HUES64 (cell line): Measurements from ENCODE around the gene LPCAT3.
A peak's percentile ranks its signal among the peaks of the same experiment; 100 is the strongest.
"Not testable (repeated sequence)": the region's sequence is repeated elsewhere in the genome, so short reads cannot be mapped to it uniquely, and the experiment has no call there.

Source experiments
- H3K27ac ChIP-seq: 2 replicates; pipeline ENCODE4 v1.7.0; 2013; ENCODE audit warnings: low read depth, low read length, inconsistent platforms
- H3K27me3 ChIP-seq: 2 replicates; pipeline ENCODE4 v1.6.1; 2013; ENCODE audit warnings: mild to moderate bottlenecking, low read length; ENCODE audit not compliant: insufficient read depth
- H3K36me3 ChIP-seq: 2 replicates; pipeline ENCODE4 v1.6.1; 2013; ENCODE audit warnings: mild to moderate bottlenecking, low read length; ENCODE audit not compliant: insufficient read depth
- H3K4me1 ChIP-seq: 2 replicates; pipeline ENCODE4 v1.6.1; 2013; ENCODE audit warnings: mild to moderate bottlenecking, low read length, moderate library complexity; ENCODE audit not compliant: insufficient read depth
- H3K4me3 ChIP-seq: 2 replicates; pipeline ENCODE4 v1.5.1; 2013; ENCODE audit warnings: mild to moderate bottlenecking, low read length, moderate library complexity
- H3K9ac ChIP-seq: 2 replicates; pipeline ENCODE4 v1.6.1; 2013; ENCODE audit warnings: mild to moderate bottlenecking, low read depth, low read length
- H3K9me3 ChIP-seq: 2 replicates; pipeline ENCODE4 v1.6.1; 2013; ENCODE audit warnings: low read depth, low read length; ENCODE audit not compliant: insufficient read depth
- WGBS: fragments of 150-250, 120-280 bp; methylation state at CpG from one replicate; pipeline ENCODE4 v1.1.7; 2013; ENCODE audit warnings: missing lambda C conversion rate; 5-methylcytosine and 5-hydroxymethylcytosine counted together

Gene LPCAT3

DNA sequence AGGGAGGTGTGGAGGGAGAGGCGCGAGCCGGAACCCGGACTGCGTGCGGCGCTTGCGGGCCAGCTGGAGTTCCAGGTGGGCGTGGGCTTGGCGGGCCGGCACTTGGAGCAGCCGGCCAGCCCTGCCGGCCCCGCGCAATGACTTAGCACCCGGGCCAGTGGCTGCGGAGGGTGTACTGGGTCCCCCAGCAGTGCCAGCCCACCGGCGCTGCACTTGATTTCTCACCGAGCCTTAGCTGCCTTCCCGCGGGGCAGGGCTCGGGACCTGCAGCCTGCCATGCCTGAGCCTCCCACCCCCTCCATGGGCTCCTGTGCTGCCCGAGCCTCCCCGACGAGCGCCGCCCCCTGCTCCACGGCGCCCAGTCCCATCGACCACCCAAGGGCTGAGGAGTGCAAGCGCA is 19.1 kb upstream of the LPCAT3 start:
- not testable (repeated sequence) for H3K27me3 ChIP-seq, H3K4me3 ChIP-seq, H3K9me3 ChIP-seq, H3K36me3 ChIP-seq, H3K9ac ChIP-seq, H3K4me1 ChIP-seq, H3K27ac ChIP-seq
- WGBS, result 97% methylated on average over 32 of the region's 32 CpGs

DNA sequence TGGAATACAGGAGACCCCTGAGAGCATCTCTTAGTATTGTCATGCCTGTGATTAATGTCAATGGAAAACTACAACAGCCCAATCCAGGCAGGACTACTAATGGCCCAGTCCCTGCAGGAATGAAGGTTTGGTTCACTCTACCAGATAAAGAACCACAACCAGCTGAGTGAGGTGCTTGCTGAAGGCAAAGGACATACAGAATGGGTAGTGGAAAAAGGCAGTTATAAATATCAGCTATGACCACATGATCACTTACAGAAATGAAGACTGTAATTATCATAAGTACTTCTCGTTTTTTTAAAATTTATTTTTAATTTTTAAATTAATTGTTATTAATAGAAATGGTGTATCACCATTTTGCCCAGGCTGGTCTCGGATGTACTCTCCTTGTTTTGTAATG is 17.2 kb upstream of the LPCAT3 start:
- no peaks in the 10 kb centered on the region for H3K36me3 ChIP-seq
- no peak overlapping the region for H3K27ac ChIP-seq
- 0 out of 2 replicates have a peak, but pooled peaks cover 4% of the 10 kb centered on the region for H3K4me1 ChIP-seq
- no peak overlapping the region for H3K4me3 ChIP-seq
- H3K9me3 ChIP-seq, result no peaks in the 10 kb centered on the region
- H3K27me3 ChIP-seq, result no peaks in the 10 kb centered on the region
- H3K9ac ChIP-seq, result no peak overlapping the region
- WGBS, result no CpG with 5 or more reads among the region's 2 CpGs

DNA sequence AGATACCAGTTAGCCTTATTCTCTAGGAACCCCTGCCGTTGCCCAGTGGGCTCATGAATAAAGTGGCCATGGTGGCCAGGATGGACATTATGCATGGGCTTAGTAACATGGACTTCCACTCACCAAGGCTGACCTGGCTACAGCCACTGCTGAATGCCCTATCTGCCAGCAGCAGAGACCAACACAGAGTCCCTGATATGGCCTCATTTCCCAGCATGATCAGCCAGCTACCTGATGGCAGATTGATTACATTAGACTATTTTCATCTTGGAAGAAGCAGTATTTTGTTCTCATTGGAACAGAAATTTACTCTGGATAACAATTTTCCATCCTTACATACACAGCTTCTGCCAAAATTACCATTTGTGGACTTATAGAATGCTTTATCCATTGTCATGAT is 16.2 kb upstream of the LPCAT3 start:
- Histone ChIP-seq H3K4me1 (0 out of 2 replicates have a peak, but pooled peaks cover 4% of the 10 kb centered on the region), H3K9ac (no peak overlapping the region), H3K4me3 (no peak overlapping the region), H3K9me3 (no peaks in the 10 kb centered on the region), H3K36me3 (no peaks in the 10 kb centered on the region), H3K27ac (no peak overlapping the region), H3K27me3 (no peaks in the 10 kb centered on the region)
- WGBS, result 94% methylated on average over 1 of the region's 1 CpG

DNA sequence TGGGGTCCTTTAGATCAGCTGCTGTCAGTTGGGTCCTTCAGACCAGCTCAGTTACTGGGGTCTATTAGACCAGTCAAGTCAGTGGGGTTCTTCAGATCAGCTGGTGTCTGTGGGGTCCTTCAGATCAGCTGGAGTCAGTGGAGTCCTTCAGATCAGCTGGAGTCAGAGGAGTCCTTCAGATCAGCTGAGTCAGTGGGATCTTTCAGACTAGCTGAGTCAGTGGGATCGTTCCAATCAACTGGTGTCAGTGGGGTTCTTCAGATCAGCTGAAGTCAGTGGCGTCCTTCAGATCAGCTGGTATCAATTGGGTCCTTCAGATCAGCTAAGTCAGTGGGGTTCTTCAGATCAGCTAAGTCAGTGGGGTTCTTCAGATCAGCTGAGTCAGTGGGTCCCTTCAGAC is 14.7 kb upstream of the LPCAT3 start:
- no peaks in the 10 kb centered on the region for H3K9me3 ChIP-seq
- 91% methylated on average over 2 of the region's 2 CpGs for WGBS

DNA sequence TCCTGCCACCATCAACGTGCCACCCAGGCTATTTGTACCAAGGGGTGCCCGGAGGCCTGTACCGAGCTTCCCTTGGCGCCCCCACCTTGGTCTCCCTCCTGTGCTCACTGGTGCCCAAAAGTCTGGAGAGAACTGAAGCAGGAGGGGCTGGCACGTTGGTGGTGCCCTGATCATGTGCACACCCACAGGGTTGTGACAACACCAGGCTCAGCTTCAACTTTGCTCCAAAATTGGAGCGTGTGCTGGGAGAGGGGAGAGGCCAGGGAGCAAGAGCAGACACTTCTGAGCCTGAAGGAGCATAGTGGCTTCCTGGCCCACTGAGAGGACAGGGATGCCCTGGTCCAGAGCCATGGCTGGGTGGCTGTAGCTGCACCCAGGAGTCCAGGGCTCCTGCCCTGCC is 13.0 kb upstream of the LPCAT3 start:
- 85% methylated on average over 6 of the region's 6 CpGs for WGBS

More for the DNA sequence above, 14.7 kb upstream of the LPCAT3 start:
- Histone ChIP-seq H3K4me3 (no peak overlapping the region), H3K27me3 (no peaks in the 10 kb centered on the region), H3K36me3 (no peaks in the 10 kb centered on the region), H3K27ac (no peak overlapping the region), H3K9ac (no peak overlapping the region), H3K4me1 (0 out of 2 replicates have a peak, but pooled peaks cover 4% of the 10 kb centered on the region)

DNA sequence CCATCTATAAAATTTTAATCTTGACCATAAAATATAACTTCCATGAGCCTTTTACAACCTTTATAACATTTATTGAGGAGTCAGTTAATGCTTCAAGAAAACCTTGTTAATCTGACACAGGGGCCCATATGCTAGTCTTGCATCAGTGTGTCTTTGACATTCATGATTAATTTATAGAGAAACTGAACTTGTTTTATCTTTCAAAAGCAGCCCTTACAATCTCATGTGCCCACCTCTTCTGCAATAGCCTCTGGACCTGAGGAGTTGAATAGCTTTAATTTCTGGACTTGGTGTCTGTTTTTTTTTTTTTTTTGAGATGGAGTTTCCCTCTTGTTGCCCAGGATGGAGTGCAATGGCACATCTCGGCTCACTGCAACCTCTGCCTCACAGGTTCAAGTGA is 8.6 kb upstream of the LPCAT3 start:
- no peak overlapping the region for H3K9ac ChIP-seq
- no peaks in the 10 kb centered on the region for H3K4me1 ChIP-seq
- H3K27ac ChIP-seq, result no peak overlapping the region
- no peaks in the 10 kb centered on the region for H3K27me3 ChIP-seq
- no peak overlapping the region for H3K4me3 ChIP-seq
- H3K9me3 ChIP-seq, result no peaks in the 10 kb centered on the region
- H3K36me3 ChIP-seq, result no peaks in the 10 kb centered on the region
- WGBS, result 91% methylated on average over 1 of the region's 1 CpG

More for the DNA sequence above, 13.0 kb upstream of the LPCAT3 start:
- H3K9ac ChIP-seq, result no peak overlapping the region
- 0 out of 2 replicates have a peak, but pooled peaks cover 3% of the 10 kb centered on the region for H3K4me1 ChIP-seq
- no peak overlapping the region for H3K4me3 ChIP-seq
- no peaks in the 10 kb centered on the region for H3K36me3 ChIP-seq
- H3K27ac ChIP-seq, result no peak overlapping the region
- H3K9me3 ChIP-seq, result no peaks in the 10 kb centered on the region
- H3K27me3 ChIP-seq, result no peaks in the 10 kb centered on the region

DNA sequence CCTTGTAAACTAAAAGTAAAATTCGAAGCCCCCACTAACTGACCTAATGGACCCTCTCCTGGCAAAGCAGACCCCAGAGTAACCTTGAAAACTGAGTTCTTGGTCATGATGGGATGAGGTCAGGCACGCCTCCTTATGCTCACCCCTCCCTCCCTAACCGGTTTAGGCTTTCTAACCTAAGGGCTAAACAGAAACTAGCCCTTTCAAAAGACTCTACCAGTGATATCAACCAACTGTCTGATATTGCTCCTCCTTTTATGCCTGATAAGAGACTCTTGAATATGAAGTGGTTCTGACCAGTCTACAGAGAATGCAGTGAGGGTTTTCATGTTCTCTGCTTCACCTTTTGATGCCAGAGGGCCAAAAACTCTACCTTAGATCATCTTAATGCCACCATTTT is 4.8 kb upstream of the LPCAT3 start:
- no peak overlapping the region for H3K27ac ChIP-seq
- no peak overlapping the region for H3K9ac ChIP-seq
- WGBS, result 80% methylated on average over 3 of the region's 3 CpGs
- H3K36me3 ChIP-seq, result no peaks in the 10 kb centered on the region
- no peaks in the 10 kb centered on the region for H3K9me3 ChIP-seq
- peaks cover 6% of the 10 kb centered on the region; the same call in 1 of the 2 replicates for H3K4me1 ChIP-seq
- no peaks in the 10 kb centered on the region for H3K27me3 ChIP-seq
- H3K4me3 ChIP-seq, result no peak overlapping the region

DNA sequence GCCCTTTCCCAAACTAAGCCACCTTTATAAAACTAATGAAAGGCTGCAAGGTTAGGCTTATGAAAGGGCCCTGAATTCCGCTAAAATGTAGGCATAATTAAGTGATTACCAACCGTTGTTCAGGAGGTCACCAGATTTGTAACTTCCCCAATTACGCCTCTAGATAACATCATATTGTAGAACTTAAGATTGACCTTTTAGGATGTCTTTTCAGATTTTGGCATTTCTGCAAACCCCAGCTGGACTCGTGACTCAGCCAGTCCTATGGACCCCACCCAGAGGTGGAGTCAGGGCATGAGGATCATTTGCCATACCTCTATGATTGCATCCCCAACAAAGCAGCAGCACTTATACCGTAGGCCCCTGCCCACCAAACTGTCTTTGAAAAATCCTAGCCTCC is 3.7 kb upstream of the LPCAT3 start:
- H3K9me3 ChIP-seq, result no peaks in the 10 kb centered on the region
- no peak overlapping the region for H3K9ac ChIP-seq
- no peaks in the 10 kb centered on the region for H3K36me3 ChIP-seq
- no peak overlapping the region for H3K27ac ChIP-seq
- 88% methylated on average over 5 of the region's 5 CpGs for WGBS
- H3K4me1 ChIP-seq, result peaks cover 6% of the 10 kb centered on the region
- H3K4me3 ChIP-seq, result no peak overlapping the region
- H3K27me3 ChIP-seq, result no peaks in the 10 kb centered on the region

DNA sequence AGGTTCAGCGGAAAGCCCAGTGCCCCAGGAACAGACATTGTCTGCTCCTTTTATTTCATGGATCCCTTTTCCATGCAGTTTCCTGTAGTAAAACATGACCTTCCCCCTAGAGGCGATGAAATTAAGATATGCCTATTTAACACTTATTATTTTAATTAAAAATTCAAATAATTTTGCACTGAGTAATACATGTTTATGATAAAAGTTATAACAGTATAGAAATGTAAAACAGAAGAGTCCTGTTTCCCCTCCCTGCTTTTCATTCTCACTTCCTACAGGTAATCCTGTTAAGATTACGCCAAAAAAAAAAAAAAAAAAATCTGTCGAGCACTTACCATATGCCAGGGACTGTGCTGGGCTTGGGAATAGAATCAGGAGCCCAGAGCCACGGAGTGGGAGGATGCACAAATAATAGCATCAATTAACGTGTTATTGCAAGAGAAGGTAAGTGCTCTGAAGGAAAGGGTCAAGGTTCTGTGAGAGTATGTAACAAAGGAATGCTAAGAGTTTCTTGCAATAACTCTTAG is 830 bp upstream of the LPCAT3 start:
- 10% methylated on average over 5 of the region's 6 CpGs for WGBS
- peak overlapping the region; percentile 97; the same call in 1 of the 2 replicates for H3K27ac ChIP-seq

DNA sequence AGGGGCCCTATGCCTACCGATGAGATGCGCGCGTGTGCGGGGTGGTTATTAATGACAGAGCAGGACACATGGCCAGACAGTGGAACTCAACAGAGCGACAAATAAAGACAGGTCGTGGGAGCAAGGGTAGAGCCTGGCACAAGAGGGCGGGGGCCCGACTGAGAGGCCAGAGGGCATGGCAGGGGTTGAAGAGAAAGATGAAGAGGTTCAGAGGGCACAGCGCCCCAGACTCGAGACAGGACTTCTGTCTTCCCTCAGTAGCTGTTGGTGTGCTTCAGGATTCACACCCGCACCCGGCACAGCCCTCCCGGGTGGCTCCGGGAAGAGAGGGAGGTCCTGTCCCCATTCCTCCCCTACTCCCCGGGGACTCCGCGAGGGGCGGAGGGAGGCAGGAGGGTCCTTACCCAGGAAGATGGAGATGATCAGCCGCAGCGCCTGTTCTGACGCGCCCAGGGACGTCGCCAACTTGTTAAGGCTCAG is 366 bp downstream of the LPCAT3 start:
- Histone ChIP-seq H3K27ac (peak overlapping the region; percentile 97), H3K4me3 (peak overlapping the region; percentile 80), H3K9ac (peak overlapping the region; percentile 74), H3K9me3 (no peaks in the 10 kb centered on the region), H3K4me1 (peaks cover 6% of the 10 kb centered on the region), H3K27me3 (no peaks in the 10 kb centered on the region), H3K36me3 (peaks cover 8% of the 10 kb centered on the region)
- 3% methylated on average over 25 of the region's 25 CpGs for WGBS

More for the DNA sequence above, 830 bp upstream of the LPCAT3 start:
- H3K9me3 ChIP-seq, result no peaks in the 10 kb centered on the region
- peaks cover 1% of the 10 kb centered on the region for H3K36me3 ChIP-seq
- peak overlapping the region; percentile 80 for H3K4me3 ChIP-seq
- H3K27me3 ChIP-seq, result no peaks in the 10 kb centered on the region
- H3K9ac ChIP-seq, result peak overlapping the region; percentile 23; the same call in 1 of the 2 replicates
- peaks cover 6% of the 10 kb centered on the region for H3K4me1 ChIP-seq

DNA sequence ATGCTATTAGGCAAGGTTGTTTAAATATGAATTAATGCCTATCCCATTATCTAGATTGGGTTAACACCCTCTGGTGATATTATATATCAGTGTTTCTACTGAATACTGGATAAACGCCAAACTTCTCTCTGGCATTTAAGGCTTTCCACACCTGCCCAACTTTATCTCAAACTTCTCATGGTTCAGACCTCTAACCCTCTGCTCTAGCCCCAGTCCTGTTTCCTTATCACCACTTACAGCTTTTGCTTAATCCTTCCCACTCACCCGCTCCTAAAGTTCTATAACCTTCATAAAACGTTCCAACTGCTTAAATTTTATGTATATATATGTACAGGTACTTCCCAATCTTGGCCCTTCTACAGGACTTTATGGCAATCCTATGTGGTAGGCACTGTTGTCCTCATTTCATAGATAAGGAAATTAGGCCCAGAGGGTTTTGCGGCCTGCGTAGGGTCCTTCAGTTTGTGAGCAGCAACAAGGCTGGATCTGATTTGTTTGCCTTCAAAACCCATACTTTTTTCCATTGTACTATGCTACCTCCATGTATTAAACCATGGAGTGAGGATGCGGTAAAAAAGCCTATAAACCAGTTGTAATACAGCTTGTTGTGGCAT is 1.2 kb downstream of the LPCAT3 start:
- Histone ChIP-seq H3K27ac (no peak overlapping the region), H3K9ac (no peak overlapping the region), H3K9me3 (no peaks in the 10 kb centered on the region), H3K4me1 (peaks cover 6% of the 10 kb centered on the region), H3K4me3 (peak overlapping the region; percentile 80), H3K27me3 (no peaks in the 10 kb centered on the region), H3K36me3 (peaks cover 16% of the 10 kb centered on the region)
- 82% methylated on average over 5 of the region's 6 CpGs for WGBS
